OCI-LY3 (cell line): Measurements from ENCODE around the gene IGFL2.
A peak's percentile ranks its signal among the peaks of the same experiment; 100 is the strongest.

Experiments used
- H2AFZ ChIP-seq: fragments of 200-600, 300-600 bp; shearing (Covaris generic); 2 replicates; pipeline ENCODE4 v1.6.0; 2014; ENCODE audit warnings: antibody characterized with exemption, low read depth, low read length
- H3K27ac ChIP-seq: fragments of 200-600, 300-600 bp; sonication (generic); 2 replicates; pipeline ENCODE4 v1.5.1; 2014; ENCODE audit warnings: mild to moderate bottlenecking, low read length, moderate library complexity, mixed read lengths
- H3K27me3 ChIP-seq: fragments of 200-600, 300-600 bp; sonication (generic); 2 replicates; pipeline ENCODE4 v1.6.1; 2014; ENCODE audit warnings: low read depth, low read length, mixed read lengths
- H3K36me3 ChIP-seq: fragments of 200-600, 300-600 bp; sonication (generic); replicated peaks from 2 replicates; pipeline ENCODE3; 2014; ENCODE audit warnings: low read depth, low read length, mixed read lengths
- H3K4me1 ChIP-seq: fragments of 300-600, 200-600 bp; sonication (generic); 2 replicates; pipeline ENCODE4 v1.6.1; 2014; ENCODE audit warnings: low read length, mixed read lengths
- H3K4me2 ChIP-seq: fragments of 200-600, 300-600 bp; sonication (generic); 2 replicates; pipeline ENCODE4 v1.6.1; 2014; ENCODE audit warnings: low read length, mixed read lengths
- H3K4me3 ChIP-seq: fragments of 300-600, 200-600 bp; sonication (generic); 2 replicates; pipeline ENCODE4 v1.5.1; 2014; ENCODE audit warnings: antibody characterized with exemption, mild to moderate bottlenecking, low read length, moderate library complexity
- H3K79me2 ChIP-seq: fragments of 300-600, 200-600 bp; shearing (Covaris generic); 2 replicates; pipeline ENCODE4 v1.6.1; 2014; ENCODE audit warnings: mild to moderate bottlenecking, low read length, mixed read lengths
- H3K9ac ChIP-seq: fragments of 300-600, 200-600 bp; shearing (Covaris generic); 2 replicates; pipeline ENCODE4 v1.6.0; 2014; ENCODE audit warnings: mild to moderate bottlenecking, low read length, moderate library complexity
- H3K9me3 ChIP-seq: fragments of 200-600, 300-600 bp; shearing (Covaris generic); 2 replicates; pipeline ENCODE4 v1.6.1; 2014; ENCODE audit warnings: low read length, mixed read lengths; ENCODE audit not compliant: insufficient read depth
- H4K20me1 ChIP-seq: fragments of 200-600, 300-600 bp; sonication (generic); 2 replicates; pipeline ENCODE4 v1.6.1; 2016; ENCODE audit warnings: low read length, mixed read lengths; ENCODE audit not compliant: insufficient read depth
- CTCF ChIP-seq: fragments of 200-600, 300-600 bp; sonication (generic); IDR thresholded peaks from 2 replicates; pipeline ENCODE4 v1.5.1; 2014; ENCODE audit warnings: antibody characterized with exemption, low read length, low read depth
- EZH2phosphoT487 ChIP-seq: fragments of 200-600 bp; shearing (Covaris generic); IDR thresholded peaks from 2 replicates; pipeline ENCODE4 v1.6.1; 2018; ENCODE audit warnings: antibody characterized with exemption, mixed run types, low read depth

The IGFL2 gene

GRCh38 chr19:46132508-46133100 lies 15.4 kb upstream of the IGFL2 start:
- Histone ChIP-seq H3K79me2 (no peaks in the 10 kb centered on the region), H3K36me3 (no peaks in the 10 kb centered on the region), H3K4me1 (peaks cover 15% of the 10 kb centered on the region), H3K9me3 (no peaks in the 10 kb centered on the region), H3K27me3 (peaks cover 7% of the 10 kb centered on the region; the same call in 1 of the 2 replicates), H2AFZ (no peak overlapping the region), H4K20me1 (no peaks in the 10 kb centered on the region), H3K4me2 (no peak overlapping the region), H3K9ac (no peak overlapping the region), H3K27ac (no peak overlapping the region), H3K4me3 (no peak overlapping the region)
- no peak for TF ChIP-seq CTCF
- no peak for TF ChIP-seq EZH2phosphoT487

GRCh38 chr19:46133101-46133627 lies 14.9 kb upstream of the IGFL2 start:
- Histone ChIP-seq H3K4me1 (peaks cover 15% of the 10 kb centered on the region), H3K9me3 (no peaks in the 10 kb centered on the region), H3K9ac (no peak overlapping the region), H3K79me2 (no peaks in the 10 kb centered on the region), H4K20me1 (no peaks in the 10 kb centered on the region), H3K27ac (no peak overlapping the region), H3K4me3 (no peak overlapping the region), H3K27me3 (peaks cover 3% of the 10 kb centered on the region; the same call in 1 of the 2 replicates), H2AFZ (no peak overlapping the region), H3K4me2 (no peak overlapping the region), H3K36me3 (no peaks in the 10 kb centered on the region)
- TF ChIP-seq EZH2phosphoT487 = no peak
- TF ChIP-seq CTCF = no peak

- H3K9me3 ChIP-seq = no peaks in the 10 kb centered on the region
- H3K27me3 ChIP-seq = no peaks in the 10 kb centered on the region
- 0 out of 2 replicates have a peak overlapping the region, but pooled peaks have one; percentile 2 for H3K4me2 ChIP-seq
- H3K9ac ChIP-seq = no peak overlapping the region
- H3K4me3 ChIP-seq = no peak overlapping the region
- TF ChIP-seq EZH2phosphoT487 = no peak
- no peaks in the 10 kb centered on the region for H3K36me3 ChIP-seq
- H3K4me1 ChIP-seq = peaks cover 15% of the 10 kb centered on the region
- no peak overlapping the region for H2AFZ ChIP-seq
- no peak overlapping the region for H3K27ac ChIP-seq
- H3K79me2 ChIP-seq = no peaks in the 10 kb centered on the region
- no peaks in the 10 kb centered on the region for H4K20me1 ChIP-seq
Observed at GRCh38 chr19:46133777-46134241, 14.2 kb upstream of the IGFL2 start.

- no peaks in the 10 kb centered on the region for H4K20me1 ChIP-seq
- no peaks in the 10 kb centered on the region for H3K9me3 ChIP-seq
- H3K4me3 ChIP-seq = no peak overlapping the region
- no peak overlapping the region for H3K4me2 ChIP-seq
- H3K4me1 ChIP-seq = peaks cover 15% of the 10 kb centered on the region
- H3K9ac ChIP-seq = no peak overlapping the region
- H3K27ac ChIP-seq = no peak overlapping the region
- H3K36me3 ChIP-seq = no peaks in the 10 kb centered on the region
- no peaks in the 10 kb centered on the region for H3K27me3 ChIP-seq
- no peak overlapping the region for H2AFZ ChIP-seq
- TF ChIP-seq EZH2phosphoT487 (no peak), CTCF (no peak)
- H3K79me2 ChIP-seq = no peaks in the 10 kb centered on the region
Observed at GRCh38 chr19:46134527-46134926, 13.5 kb upstream of the IGFL2 start.
